Transverse colon (tissue), 4 donors: ENCODE data around the gene UBE2D2.

Source experiments
- EP300 ChIP-seq: sonication (generic); formaldehyde crosslinking; IDR thresholded peaks from one replicate; pipeline ENCODE4 v1.6.1; 2017; ENCODE audit warnings: antibody characterized with exemption, low read depth
- POLR2A ChIP-seq: fragments of 450-650 bp; IDR thresholded peaks from one replicate; pipeline ENCODE4 v1.6.1; 2016; ENCODE audit warnings: antibody characterized with exemption, mild to moderate bottlenecking, moderate library complexity
- POLR2AphosphoS5 ChIP-seq, 3 donors: sonication (generic); formaldehyde crosslinking; IDR thresholded peaks; one replicate each; pipeline ENCODE4 v1.6.1; 2016; ENCODE audit warnings: antibody characterized with exemption in 3 of 3
- TF ChIP-seq, protein P1 (sequence below), 5 experiments: fragments of 200-600 bp in 3 of 5; fragments of 450-650 bp in 2 of 5; sonication (generic) in 3 of 5; IDR thresholded peaks; 1 replicate in 2 of 5; 2 replicates in 3 of 5; pipeline ENCODE4 v1.5.1; 2016 to 2017; ENCODE audit warnings: antibody characterized with exemption in 5 of 5, inconsistent platforms in 3 of 5, mild to moderate bottlenecking in 2 of 5, moderate library complexity in 1 of 5

GRCh38 chr5:139649082-139649991 is 88.2 kb downstream of the UBE2D2 start:
- TF ChIP-seq, protein P1, sequence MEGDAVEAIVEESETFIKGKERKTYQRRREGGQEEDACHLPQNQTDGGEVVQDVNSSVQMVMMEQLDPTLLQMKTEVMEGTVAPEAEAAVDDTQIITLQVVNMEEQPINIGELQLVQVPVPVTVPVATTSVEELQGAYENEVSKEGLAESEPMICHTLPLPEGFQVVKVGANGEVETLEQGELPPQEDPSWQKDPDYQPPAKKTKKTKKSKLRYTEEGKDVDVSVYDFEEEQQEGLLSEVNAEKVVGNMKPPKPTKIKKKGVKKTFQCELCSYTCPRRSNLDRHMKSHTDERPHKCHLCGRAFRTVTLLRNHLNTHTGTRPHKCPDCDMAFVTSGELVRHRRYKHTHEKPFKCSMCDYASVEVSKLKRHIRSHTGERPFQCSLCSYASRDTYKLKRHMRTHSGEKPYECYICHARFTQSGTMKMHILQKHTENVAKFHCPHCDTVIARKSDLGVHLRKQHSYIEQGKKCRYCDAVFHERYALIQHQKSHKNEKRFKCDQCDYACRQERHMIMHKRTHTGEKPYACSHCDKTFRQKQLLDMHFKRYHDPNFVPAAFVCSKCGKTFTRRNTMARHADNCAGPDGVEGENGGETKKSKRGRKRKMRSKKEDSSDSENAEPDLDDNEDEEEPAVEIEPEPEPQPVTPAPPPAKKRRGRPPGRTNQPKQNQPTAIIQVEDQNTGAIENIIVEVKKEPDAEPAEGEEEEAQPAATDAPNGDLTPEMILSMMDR (IDR thresholded peaks at IDR 0.05) = no peak
- no peak for TF ChIP-seq POLR2A
- TF ChIP-seq EP300 = no peak
- TF ChIP-seq POLR2AphosphoS5 (IDR thresholded peaks at IDR 0.05) = no peak
